GM23248 (cell line): ENCODE data around the gene KIR3DL2. TPM values are rescaled to one million over a fixed set of nuclear protein-coding genes. Genes with fewer than 3 reads are reported as not detected.

ENCODE experiments used
- polyA plus RNA-seq: library from polyadenylated mRNA; unstranded; fragments of >200 nt; fragmentation: Nextera tagmentation; extraction: Ambion mirVana; gene quantifications from 2 replicates; pipeline ENCODE4 v1.2.1, GENCODE V29; 2016
- small RNA-seq: library from RNA; depleted of rRNA; stranded (forward); fragments of <200 nt; gene quantifications from one replicate; pipeline ENCODE3, GENCODE V24; 2014; ENCODE audit warnings: low read depth, low replicate concordance
- total RNA-seq: library from RNA; depleted of rRNA; stranded (reverse); fragments of >200 nt; shearing (Covaris generic); gene quantifications from 2 replicates; pipeline ENCODE4 v1.2.3, GENCODE V29; 2014; rRNA removed

Gene KIR3DL2
- total and polyA plus RNA-seq, 2 experiments from 2014 or later = not detected

Small RNA genes within 50 kb of the gene (small RNA-seq; reads per million reads assigned to genes)
- not detected for gene RNU6-222P

Other genes with a start within 250 kb of the KIR3DL2 start
- gene LILRB1, start 220.0 kb upstream of the KIR3DL2 start, total RNA-seq = not detected in 2 replicates
- 0.06 TPM in 1 of 2 replicates, not detected in the other for gene LILRB1, start 220.0 kb upstream of the KIR3DL2 start, polyA plus RNA-seq
- not detected in 2 replicates for gene LILRB4, start 187.5 kb upstream of the KIR3DL2 start, total RNA-seq
- gene LILRB4, start 187.5 kb upstream of the KIR3DL2 start, polyA plus RNA-seq = not detected in 2 replicates
- not detected in 2 replicates for gene KIR3DL3, start 126.0 kb upstream of the KIR3DL2 start, total RNA-seq
- gene KIR3DL3, start 126.0 kb upstream of the KIR3DL2 start, polyA plus RNA-seq = not detected in 2 replicates
- gene KIR2DL3, start 111.9 kb upstream of the KIR3DL2 start, total RNA-seq = not detected in 2 replicates
- not detected in 2 replicates for gene KIR2DL3, start 111.9 kb upstream of the KIR3DL2 start, polyA plus RNA-seq
- not detected in 2 replicates for gene KIR2DL1, start 80.7 kb upstream of the KIR3DL2 start, total RNA-seq
- not detected in 2 replicates for gene KIR2DL1, start 80.7 kb upstream of the KIR3DL2 start, polyA plus RNA-seq
- not detected in 2 replicates for gene KIR2DL4, start 46.8 kb upstream of the KIR3DL2 start, total RNA-seq
- gene KIR2DL4, start 46.8 kb upstream of the KIR3DL2 start, polyA plus RNA-seq = not detected in 2 replicates
- not detected in 2 replicates for gene KIR3DL1, start 34.0 kb upstream of the KIR3DL2 start, total RNA-seq
- not detected in 2 replicates for gene KIR3DL1, start 34.0 kb upstream of the KIR3DL2 start, polyA plus RNA-seq
- not detected in 2 replicates for gene KIR2DS4, start 17.8 kb upstream of the KIR3DL2 start, total RNA-seq
- gene KIR2DS4, start 17.8 kb upstream of the KIR3DL2 start, polyA plus RNA-seq = not detected in 2 replicates
- not detected in 2 replicates for gene FCAR, start 23.8 kb downstream of the KIR3DL2 start, total RNA-seq
- not detected in 2 replicates for gene FCAR, start 23.8 kb downstream of the KIR3DL2 start, polyA plus RNA-seq
- not detected in 2 replicates for gene NCR1, start 55.7 kb downstream of the KIR3DL2 start, total RNA-seq
- gene NCR1, start 55.7 kb downstream of the KIR3DL2 start, polyA plus RNA-seq = not detected in 2 replicates
- not detected in 2 replicates for gene NLRP7, start 97.1 kb downstream of the KIR3DL2 start, total RNA-seq
- gene NLRP7, start 97.1 kb downstream of the KIR3DL2 start, polyA plus RNA-seq = not detected in 2 replicates
- not detected in 2 replicates for gene NLRP2, start 115.9 kb downstream of the KIR3DL2 start, total RNA-seq
- gene NLRP2, start 115.9 kb downstream of the KIR3DL2 start, polyA plus RNA-seq = not detected in 2 replicates
- not detected in 2 replicates for gene GP6, start 187.8 kb downstream of the KIR3DL2 start, total RNA-seq
- not detected in 2 replicates for gene GP6, start 187.8 kb downstream of the KIR3DL2 start, polyA plus RNA-seq
- gene RDH13, start 212.7 kb downstream of the KIR3DL2 start, total RNA-seq = 6.4 and 11.8 TPM in 2 replicates
- 7.8 and 9.6 TPM in 2 replicates for gene RDH13, start 212.7 kb downstream of the KIR3DL2 start, polyA plus RNA-seq
- 0.76 and 1.3 TPM in 2 replicates for gene EPS8L1, start 225.4 kb downstream of the KIR3DL2 start, total RNA-seq
- gene EPS8L1, start 225.4 kb downstream of the KIR3DL2 start, polyA plus RNA-seq = 0.56 and 1.1 TPM in 2 replicates